ENCODE results near the gene DNM2.

GRCh38 chr19:10863107-10863717, 145.3 kb downstream of the DNM2 start:
- TF ChIP-seq EZH2 (IDR thresholded peaks at IDR 0.05; ENCODE audit: low read depth) = no peak
- TF ChIP-seq, protein P1, sequence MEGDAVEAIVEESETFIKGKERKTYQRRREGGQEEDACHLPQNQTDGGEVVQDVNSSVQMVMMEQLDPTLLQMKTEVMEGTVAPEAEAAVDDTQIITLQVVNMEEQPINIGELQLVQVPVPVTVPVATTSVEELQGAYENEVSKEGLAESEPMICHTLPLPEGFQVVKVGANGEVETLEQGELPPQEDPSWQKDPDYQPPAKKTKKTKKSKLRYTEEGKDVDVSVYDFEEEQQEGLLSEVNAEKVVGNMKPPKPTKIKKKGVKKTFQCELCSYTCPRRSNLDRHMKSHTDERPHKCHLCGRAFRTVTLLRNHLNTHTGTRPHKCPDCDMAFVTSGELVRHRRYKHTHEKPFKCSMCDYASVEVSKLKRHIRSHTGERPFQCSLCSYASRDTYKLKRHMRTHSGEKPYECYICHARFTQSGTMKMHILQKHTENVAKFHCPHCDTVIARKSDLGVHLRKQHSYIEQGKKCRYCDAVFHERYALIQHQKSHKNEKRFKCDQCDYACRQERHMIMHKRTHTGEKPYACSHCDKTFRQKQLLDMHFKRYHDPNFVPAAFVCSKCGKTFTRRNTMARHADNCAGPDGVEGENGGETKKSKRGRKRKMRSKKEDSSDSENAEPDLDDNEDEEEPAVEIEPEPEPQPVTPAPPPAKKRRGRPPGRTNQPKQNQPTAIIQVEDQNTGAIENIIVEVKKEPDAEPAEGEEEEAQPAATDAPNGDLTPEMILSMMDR (conservative IDR thresholded peaks at IDR 0.05) = no peak

All from PC-9 (cell line).